HEK293T (cell line): ENCODE measurements around the gene SUV39H1.

Experiments used
- ARNT ChIP-seq: fragments of 450-650 bp; IDR thresholded peaks from 2 replicates; pipeline ENCODE4 v1.6.1; 2017; ENCODE audit warnings: mild to moderate bottlenecking
- BHLHE40 ChIP-seq: fragments of 450-650 bp; IDR thresholded peaks from 2 replicates; pipeline ENCODE4 v1.6.1; 2016; ENCODE audit warnings: mild to moderate bottlenecking, moderate library complexity, borderline replicate concordance
- CTBP1 ChIP-seq: fragments of 450-650 bp; IDR thresholded peaks from 2 replicates; pipeline ENCODE4 v1.6.1; 2016; ENCODE audit warnings: borderline replicate concordance
- ELF4 ChIP-seq: fragments of 450-650 bp; IDR thresholded peaks from 2 replicates; pipeline ENCODE4 v1.6.1; 2017; ENCODE audit warnings: antibody characterized with exemption
- FOXM1 ChIP-seq: fragments of 450-650 bp; IDR thresholded peaks from 2 replicates; pipeline ENCODE4 v1.6.1; 2017; ENCODE audit warnings: mild to moderate bottlenecking, borderline replicate concordance
- HDGF ChIP-seq: fragments of 450-650 bp; IDR thresholded peaks from 2 replicates; pipeline ENCODE4 v1.6.1; 2017; ENCODE audit warnings: antibody characterized with exemption, borderline replicate concordance
- L3MBTL2 ChIP-seq: fragments of 450-650 bp; conservative IDR thresholded peaks from 2 replicates; pipeline ENCODE4 v1.6.1; 2016; ENCODE audit warnings: mild to moderate bottlenecking
- LEF1 ChIP-seq: fragments of 450-650 bp; IDR thresholded peaks from 2 replicates; pipeline ENCODE4 v1.6.1; 2017; ENCODE audit warnings: mild to moderate bottlenecking, borderline replicate concordance
- NFRKB ChIP-seq: fragments of 450-650 bp; IDR thresholded peaks from 2 replicates; pipeline ENCODE4 v1.6.1; 2016; ENCODE audit warnings: mild to moderate bottlenecking, moderate library complexity
- PKNOX1 ChIP-seq: fragments of 450-650 bp; IDR thresholded peaks from 2 replicates; pipeline ENCODE4 v1.6.1; 2016
- SP1 ChIP-seq: fragments of 450-650 bp; IDR thresholded peaks from 2 replicates; pipeline ENCODE4 v1.6.1; 2017
- SUZ12 ChIP-seq: fragments of 450-650 bp; IDR thresholded peaks from 2 replicates; pipeline ENCODE4 v1.6.1; 2016; ENCODE audit warnings: mild to moderate bottlenecking
- TARDBP ChIP-seq: fragments of 450-650 bp; IDR thresholded peaks from 2 replicates; pipeline ENCODE4 v1.6.1; 2016
- ZNF384 ChIP-seq: fragments of 450-650 bp; IDR thresholded peaks from 2 replicates; pipeline ENCODE4 v1.6.1; 2016

DNA sequence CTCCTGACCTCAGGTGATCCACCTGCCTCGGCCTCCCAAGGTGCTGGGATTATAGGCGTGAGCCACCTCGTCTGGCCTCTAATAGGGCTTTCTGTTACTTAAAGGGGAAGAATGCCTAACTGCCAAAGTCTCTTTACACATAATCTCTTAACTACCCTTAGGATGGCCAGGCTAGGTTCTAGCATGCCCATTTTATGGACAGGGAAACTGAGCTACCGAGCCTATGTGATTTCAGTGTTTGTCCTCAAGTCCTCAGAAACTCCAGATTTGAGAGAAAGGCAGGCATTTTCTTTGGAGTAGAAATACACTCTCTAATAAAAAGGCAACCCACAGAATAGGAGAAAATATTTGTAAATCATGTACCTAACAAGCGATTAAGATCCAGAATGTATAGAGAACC is 52.6 kb downstream of the SUV39H1 start:
- TF ChIP-seq SUZ12 (no peak), BHLHE40 (no peak), ARNT (no peak), L3MBTL2 (no peak), SP1 (no peak), CTBP1 (no peak), HDGF (no peak), LEF1 (no peak), ELF4 (no peak), TARDBP (no peak), FOXM1 (no peak), NFRKB (no peak), PKNOX1 (no peak), ZNF384 (no peak)
